HG02798 (cell line): ENCODE results near the gene CD27.

Experiments
- ATAC-seq: cut with Tn5 transposase; IDR thresholded peaks from one replicate; pipeline ENCODE4 v1.9.1; 2021; ENCODE audit warnings: mild to moderate bottlenecking; ENCODE audit not compliant: unreplicated experiment, poor library complexity

Gene CD27

DNA sequence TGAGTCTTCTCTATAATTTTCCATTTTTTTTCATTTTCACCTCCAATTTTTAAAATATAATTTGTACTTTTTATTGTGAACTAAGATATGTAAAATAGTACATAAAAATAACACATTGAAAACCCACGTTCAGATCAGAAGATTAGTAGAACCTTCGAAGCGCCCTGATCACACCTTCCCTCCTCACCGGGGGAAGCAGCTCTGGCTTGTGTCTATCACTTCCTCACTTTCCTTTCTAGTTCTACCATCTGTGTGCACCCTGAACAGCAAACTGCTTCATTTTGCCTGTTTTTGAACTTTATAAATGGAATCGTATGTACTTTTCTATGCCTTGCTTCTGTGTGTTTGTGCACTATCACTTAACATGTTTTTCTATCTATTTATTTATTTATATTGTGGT lies 11.8 kb upstream of the CD27 start:
- no peak for ATAC-seq

DNA sequence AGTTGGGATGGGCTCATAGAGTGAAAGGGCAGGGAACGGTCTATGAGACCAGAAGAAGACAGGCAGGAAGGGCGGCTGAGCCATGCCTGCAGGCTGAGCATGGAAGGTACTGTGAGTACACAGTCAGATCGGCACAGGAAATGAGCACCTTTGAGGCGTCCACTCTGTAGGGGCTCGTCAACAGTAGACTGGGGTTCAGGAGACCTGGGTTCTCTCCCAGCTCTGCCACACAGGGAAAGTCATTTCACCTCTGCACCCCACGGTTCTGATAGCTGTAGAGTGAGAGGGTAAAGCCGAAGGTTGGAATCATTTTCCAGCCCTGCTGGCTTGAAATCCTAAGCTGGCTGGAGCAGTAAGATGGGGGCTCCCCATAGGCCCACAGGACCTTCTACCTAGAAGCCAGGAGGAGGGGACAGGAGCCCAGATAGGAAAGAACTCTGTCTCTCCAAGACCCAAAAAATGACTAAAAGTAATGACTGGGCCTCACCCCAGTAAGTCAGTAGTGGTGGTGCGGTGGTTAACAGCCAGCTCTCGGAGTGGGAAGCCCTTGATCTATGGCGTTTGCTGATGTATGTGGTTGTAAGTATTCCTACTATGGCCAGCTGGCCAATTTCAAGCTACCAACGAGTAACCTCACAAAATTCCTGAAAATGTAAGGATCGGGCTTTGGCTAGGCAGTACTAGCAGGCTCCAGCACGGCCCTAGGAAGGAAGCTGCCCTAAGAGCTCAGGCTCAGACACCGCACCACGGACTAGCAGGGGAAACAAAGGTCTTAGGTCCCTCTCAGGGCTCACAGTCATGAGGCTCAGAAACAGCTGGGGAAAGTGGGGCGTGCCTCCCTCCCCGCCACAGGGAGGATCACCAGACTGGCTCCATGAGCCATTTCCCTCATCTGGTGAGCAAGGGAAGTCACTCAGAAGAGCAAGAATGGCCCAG lies 10.3 kb upstream of the CD27 start:
- ATAC-seq, result no peak

DNA sequence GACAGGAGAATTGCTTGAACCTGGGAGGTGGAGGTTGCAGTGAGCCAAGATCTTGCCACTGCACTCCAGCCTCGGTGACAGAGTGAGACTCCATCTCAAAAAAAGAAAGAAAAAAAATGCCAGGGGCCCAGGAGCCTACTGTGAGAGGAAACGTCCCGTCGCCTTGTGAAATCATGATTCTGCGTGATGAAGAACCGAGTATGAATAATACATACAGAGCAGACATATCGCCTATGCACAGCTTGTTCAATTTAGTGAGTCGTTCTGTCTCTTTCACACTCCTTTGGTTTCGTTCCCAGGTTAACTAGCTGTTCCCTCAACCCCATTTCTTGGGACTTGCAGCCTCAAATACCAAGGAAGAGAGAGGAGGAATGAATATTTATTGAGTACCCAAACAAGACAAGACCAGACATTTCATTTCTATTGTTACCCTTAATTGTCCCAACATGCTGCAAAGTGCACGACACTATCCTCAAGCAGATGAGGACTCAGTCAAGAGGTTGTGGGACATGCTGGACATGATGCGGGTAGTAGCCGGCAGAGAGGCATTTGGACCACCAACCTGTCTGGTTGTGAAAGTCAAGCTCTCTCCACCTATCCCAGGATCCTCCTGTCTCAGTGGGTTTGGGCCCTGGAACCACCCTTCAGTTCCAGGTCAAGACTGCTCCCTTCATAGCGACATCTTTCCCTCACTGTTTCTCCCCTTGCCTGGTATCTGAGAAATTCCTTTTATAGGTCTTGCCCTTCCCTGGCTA lies 8.6 kb upstream of the CD27 start:
- no peak for ATAC-seq

GRCh38 chr12:6437586-6437985 lies 7.2 kb upstream of the CD27 start:
- ATAC-seq, result no peak

DNA sequence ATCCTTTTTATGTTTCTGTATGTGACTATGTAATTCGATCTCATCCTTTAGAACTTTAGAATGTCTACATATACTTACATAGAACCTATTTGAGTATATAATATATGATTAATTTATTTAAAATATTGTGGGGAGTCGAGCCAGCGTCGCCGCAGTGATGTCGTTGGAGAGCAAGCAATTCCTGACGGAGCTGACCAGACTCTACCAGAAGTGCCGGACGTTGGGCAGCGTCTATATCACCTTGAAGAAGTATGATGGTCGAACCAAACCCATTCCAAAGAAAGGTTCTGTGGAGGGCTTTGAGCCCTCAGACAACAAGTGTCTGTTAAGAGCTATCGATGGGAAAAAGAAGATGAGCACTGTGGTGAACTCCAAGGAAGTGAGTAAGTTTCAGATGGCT lies 6.4 kb upstream of the CD27 start:
- ATAC-seq, result no peak

GRCh38 chr12:6440391-6440790 lies 4.4 kb upstream of the CD27 start:
- no peak for ATAC-seq

GRCh38 chr12:6442836-6443235 lies 1.9 kb upstream of the CD27 start:
- no peak for ATAC-seq

DNA sequence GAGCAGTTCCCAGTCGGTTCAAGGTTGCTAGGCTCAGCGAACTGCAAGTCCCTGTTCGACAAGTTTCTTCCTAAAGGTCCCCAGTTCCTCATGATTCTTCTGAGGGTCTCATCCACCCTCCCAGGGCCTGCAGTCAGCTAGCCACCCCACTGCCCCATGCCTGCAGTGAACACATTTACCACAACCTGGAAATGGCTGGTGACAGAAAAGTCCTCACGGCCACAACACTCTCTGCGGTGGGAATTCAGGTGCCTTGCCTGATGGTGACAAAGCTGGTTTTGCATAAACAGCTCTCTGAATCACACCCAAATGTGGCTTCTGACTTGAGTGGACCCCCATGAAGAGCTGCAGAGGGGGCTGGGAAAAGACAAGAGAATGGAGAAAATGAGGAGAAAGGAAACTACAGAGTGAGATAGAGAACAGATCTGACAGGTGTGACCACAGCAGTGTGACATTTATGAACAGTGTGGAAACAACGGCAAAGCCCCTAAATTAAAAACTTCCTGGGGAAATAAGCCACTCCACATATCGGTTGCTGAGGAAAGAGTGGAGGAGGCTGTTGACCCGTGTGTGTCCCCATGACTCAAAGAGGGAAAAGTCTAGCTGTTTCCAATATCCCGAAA lies 1.3 kb upstream of the CD27 start:
- peak; percentile 39 for ATAC-seq

GRCh38 chr12:6444031-6444430 lies 724 bp upstream of the CD27 start:
- no peak for ATAC-seq

DNA sequence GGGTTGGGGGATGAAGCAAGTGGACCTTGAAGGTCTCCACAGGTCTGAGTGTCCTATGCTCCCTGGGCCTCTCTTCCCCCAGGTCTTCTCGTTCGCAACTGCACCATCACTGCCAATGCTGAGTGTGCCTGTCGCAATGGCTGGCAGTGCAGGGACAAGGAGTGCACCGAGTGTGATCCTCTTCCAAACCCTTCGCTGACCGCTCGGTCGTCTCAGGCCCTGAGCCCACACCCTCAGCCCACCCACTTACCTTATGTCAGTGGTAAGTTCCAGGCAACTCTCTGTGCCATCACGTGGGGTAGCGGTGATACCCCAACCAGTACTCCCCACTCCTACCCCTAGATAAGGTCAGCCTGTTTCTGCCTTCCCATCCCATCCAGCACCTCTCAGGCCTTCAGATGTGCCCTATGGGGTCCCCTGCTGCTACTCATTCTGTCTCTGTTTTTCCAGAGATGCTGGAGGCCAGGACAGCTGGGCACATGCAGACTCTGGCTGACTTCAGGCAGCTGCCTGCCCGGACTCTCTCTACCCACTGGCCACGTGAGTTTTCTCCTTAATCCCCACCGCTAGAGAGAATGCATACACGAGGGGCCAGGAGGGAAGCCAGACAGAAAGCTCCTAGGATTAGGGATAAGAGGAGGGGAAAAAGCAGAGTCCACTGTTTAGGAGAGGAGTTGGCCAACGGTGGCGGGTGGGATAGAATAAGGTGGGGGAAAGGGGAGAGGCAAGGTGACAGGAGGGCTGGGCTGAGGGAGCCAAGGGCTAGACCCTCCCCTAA lies 5.5 kb downstream of the CD27 start:
- ATAC-seq, result no peak

DNA sequence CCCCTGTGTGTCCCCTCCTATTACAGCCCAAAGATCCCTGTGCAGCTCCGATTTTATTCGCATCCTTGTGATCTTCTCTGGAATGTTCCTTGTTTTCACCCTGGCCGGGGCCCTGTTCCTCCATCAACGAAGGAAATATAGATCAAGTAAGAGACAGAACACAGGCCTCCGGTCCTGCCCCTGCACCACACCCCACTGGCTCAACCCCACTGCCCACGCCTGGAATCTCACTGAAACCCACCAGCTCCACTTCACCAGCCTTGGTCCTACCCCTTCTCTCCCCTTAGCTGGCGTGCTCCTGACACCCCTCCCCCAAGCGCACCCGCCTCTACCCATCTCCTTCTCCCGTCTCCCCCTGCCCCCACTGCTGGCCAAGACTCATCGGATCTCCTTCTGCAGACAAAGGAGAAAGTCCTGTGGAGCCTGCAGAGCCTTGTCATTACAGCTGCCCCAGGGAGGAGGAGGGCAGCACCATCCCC lies 6.2 kb downstream of the CD27 start:
- ATAC-seq, result no peak

- peak; percentile 67 for ATAC-seq
Observed at GRCh38 chr12:6451348-6452244, 6.8 kb downstream of the CD27 start, which contains the start of gene TAPBPL. TAPBPL (plus strand) TSS chr12:6452042; CDS start chr12:6452249, 207 bp downstream.

GRCh38 chr12:6452245-6452943 lies 7.6 kb downstream of the CD27 start:
- no peak for ATAC-seq

- no peak for ATAC-seq
Observed at GRCh38 chr12:6452944-6453630, 8.3 kb downstream of the CD27 start.

DNA sequence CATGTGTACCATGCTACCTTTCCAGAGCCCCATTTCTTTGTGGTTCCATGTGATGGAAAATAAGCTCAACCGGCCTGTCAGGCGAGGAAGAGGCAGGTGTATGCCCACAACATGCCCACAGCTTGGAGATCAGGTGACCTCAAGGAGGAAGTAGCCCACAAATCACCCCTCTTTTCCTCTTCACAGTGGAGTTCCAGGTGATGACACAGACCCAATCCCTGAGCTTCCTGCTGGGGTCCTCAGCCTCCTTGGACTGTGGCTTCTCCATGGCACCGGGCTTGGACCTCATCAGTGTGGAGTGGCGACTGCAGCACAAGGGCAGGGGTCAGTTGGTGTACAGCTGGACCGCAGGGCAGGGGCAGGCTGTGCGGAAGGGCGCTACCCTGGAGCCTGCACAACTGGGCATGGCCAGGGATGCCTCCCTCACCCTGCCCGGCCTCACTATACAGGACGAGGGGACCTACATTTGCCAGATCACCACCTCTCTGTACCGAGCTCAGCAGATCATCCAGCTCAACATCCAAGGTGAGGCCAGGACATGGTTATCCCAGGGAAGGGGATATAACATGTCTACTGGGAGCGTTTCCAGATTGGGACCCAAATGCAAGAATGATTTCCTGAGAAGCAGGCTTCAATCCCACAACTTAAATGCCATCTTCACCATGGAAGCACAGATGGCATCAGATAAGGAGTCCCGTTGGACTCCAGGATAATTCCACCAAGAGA lies 12.6 kb downstream of the CD27 start:
- ATAC-seq, result no peak

- no peak for ATAC-seq
Observed at GRCh38 chr12:6458281-6459003, 13.7 kb downstream of the CD27 start.

DNA sequence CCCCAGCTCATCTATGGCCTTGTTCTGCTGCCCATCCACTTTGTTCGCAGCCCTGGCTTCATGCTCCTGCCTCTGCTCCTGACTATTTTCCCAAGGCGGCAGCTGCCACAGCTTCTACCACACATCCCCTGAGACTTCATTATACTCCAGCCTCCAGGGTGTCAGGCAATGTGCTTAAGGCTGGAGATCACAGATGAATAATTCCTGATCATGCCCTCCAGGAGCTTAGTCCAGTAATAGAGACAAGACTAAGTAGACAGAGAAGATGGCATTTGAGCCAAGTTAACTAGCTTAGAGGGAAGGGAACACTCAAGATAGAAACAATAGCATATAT lies 14.2 kb downstream of the CD27 start:
- ATAC-seq, result no peak
